Mesothelial cell of epicardium (in vitro differentiated cells): Measurements from ENCODE around the gene TGM3. TPM values are rescaled to one million over a fixed set of nuclear protein-coding genes. Genes with fewer than 3 reads are reported as not detected.

Experiments
- DNase-seq, 2 experiments: peaks; one replicate each; pipeline ENCODE4 v3.0.0; 2021; ENCODE audit warnings: low spot score in 2 of 2; ENCODE audit not compliant: unreplicated experiment in 2 of 2
- H3K27ac Mint-ChIP-seq: 2 replicates; pipeline ENCODE4 v1.8.0; 2021; ENCODE audit warnings: mixed read lengths
- H3K27me3 Mint-ChIP-seq: 2 replicates; pipeline ENCODE4 v1.8.0; 2021; ENCODE audit warnings: low read depth, mixed read lengths
- H3K36me3 Mint-ChIP-seq: 2 replicates; pipeline ENCODE4 v1.8.0; 2021; ENCODE audit warnings: mixed read lengths
- H3K4me1 Mint-ChIP-seq: 2 replicates; pipeline ENCODE4 v1.8.0; 2021; ENCODE audit warnings: mixed read lengths
- H3K4me3 Mint-ChIP-seq: 2 replicates; pipeline ENCODE4 v1.8.0; 2021; ENCODE audit warnings: mild to moderate bottlenecking, moderate library complexity, mixed read lengths
- H3K9me3 Mint-ChIP-seq: 2 replicates; pipeline ENCODE4 v1.8.0; 2021; ENCODE audit warnings: mixed read lengths
- CTCF ChIP-seq: fragments of 200-600 bp; sonication (generic); IDR thresholded peaks from one replicate; pipeline ENCODE4 v1.5.0; 2021; ENCODE audit warnings: antibody characterized with exemption; ENCODE audit not compliant: unreplicated experiment
- total RNA-seq: library from RNA; stranded (reverse); gene quantifications from 3 replicates; pipeline ENCODE4 v1.2.1, GENCODE V29; 2021

TGM3 gene
- total RNA-seq, 1 donor from 2014 or later = 0.13 TPM

- Mint-ChIP-seq H3K36me3 (no peaks in the 10 kb centered on the region), H3K27me3 (peaks cover 12% of the 10 kb centered on the region), H3K27ac (no peak overlapping the region), H3K4me1 (peaks cover 10% of the 10 kb centered on the region), H3K4me3 (no peak overlapping the region), H3K9me3 (no peaks in the 10 kb centered on the region)
- no peak for TF ChIP-seq CTCF
- no peak for DNase-seq
These were observed 5.4 kb downstream of the TGM3 start for GRCh38 chr20:2301164-2301622.

DNA sequence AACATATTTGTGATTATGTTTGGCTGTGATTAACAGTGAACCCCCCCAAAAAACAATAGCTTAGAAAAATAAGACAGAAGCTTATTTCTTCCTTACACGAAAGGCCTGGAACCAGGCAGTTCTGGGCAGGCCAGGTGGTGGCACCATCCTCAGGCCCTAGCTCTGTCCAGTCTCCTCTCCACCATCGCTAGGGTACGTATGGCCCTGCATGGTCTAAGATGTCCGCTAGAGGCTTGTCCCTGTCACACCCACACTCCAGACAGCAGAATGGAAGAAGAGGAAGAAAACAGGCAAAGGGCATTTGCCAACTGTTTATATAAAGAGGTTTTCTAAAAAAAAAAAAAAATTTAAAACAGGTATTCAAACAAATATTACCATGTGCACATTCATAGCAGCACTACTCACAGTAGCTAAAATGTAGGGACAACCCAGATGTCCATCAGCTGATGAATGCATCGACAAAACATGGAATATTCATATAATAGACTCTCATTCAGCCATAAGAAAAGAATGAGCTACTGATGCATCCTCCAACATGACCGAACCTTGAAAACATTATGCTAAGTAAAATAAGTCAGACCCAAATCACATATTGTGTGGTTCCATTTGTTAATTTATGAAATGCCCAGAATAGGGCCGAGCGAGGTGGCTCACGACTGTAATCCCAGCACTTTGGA is 6.7 kb downstream of the TGM3 start:
- H3K27me3 Mint-ChIP-seq = peaks cover 14% of the 10 kb centered on the region
- H3K27ac Mint-ChIP-seq = no peak overlapping the region
- TF ChIP-seq CTCF = no peak
- peaks cover 4% of the 10 kb centered on the region for H3K4me1 Mint-ChIP-seq
- no peaks in the 10 kb centered on the region for H3K9me3 Mint-ChIP-seq
- H3K4me3 Mint-ChIP-seq = no peak overlapping the region
- H3K36me3 Mint-ChIP-seq = no peaks in the 10 kb centered on the region
- no peak for DNase-seq

DNA sequence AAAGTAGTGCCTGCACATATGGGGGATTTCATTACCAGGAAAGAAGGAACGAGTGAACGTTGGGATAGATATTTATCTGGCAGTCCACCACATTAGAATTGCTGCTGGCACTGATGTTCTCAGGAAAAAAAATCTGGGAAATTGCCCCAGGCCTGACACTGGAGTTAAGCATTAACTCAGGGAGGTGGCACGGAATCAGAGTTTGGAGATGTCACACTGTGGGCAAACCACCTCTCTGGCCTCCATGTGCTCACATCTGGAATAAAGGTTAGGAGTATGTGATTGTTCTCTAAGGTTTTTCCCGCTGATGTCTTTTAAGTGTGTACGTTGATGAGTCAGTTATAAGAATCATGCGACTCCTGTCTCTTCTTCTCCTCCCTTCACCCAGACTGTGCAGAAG is 7.9 kb downstream of the TGM3 start:
- H3K27me3 Mint-ChIP-seq = peaks cover 10% of the 10 kb centered on the region
- no peak for TF ChIP-seq CTCF
- H3K36me3 Mint-ChIP-seq = no peaks in the 10 kb centered on the region
- H3K9me3 Mint-ChIP-seq = no peaks in the 10 kb centered on the region
- no peak overlapping the region for H3K27ac Mint-ChIP-seq
- DNase-seq = no peak
- no peak overlapping the region for H3K4me3 Mint-ChIP-seq
- no peaks in the 10 kb centered on the region for H3K4me1 Mint-ChIP-seq

GRCh38 chr20:2304180-2304579 is 8.4 kb downstream of the TGM3 start:
- H3K27me3 Mint-ChIP-seq = peaks cover 10% of the 10 kb centered on the region
- no peaks in the 10 kb centered on the region for H3K9me3 Mint-ChIP-seq
- no peaks in the 10 kb centered on the region for H3K36me3 Mint-ChIP-seq
- H3K4me3 Mint-ChIP-seq = no peak overlapping the region
- TF ChIP-seq CTCF = no peak
- H3K27ac Mint-ChIP-seq = no peak overlapping the region
- DNase-seq = no peak
- H3K4me1 Mint-ChIP-seq = no peaks in the 10 kb centered on the region

GRCh38 chr20:2305029-2305428 is 9.2 kb downstream of the TGM3 start:
- no peaks in the 10 kb centered on the region for H3K36me3 Mint-ChIP-seq
- no peak overlapping the region for H3K4me3 Mint-ChIP-seq
- no peak for TF ChIP-seq CTCF
- H3K27ac Mint-ChIP-seq = no peak overlapping the region
- H3K9me3 Mint-ChIP-seq = no peaks in the 10 kb centered on the region
- H3K27me3 Mint-ChIP-seq = peaks cover 10% of the 10 kb centered on the region
- no peaks in the 10 kb centered on the region for H3K4me1 Mint-ChIP-seq
- DNase-seq = no peak
